Body of pancreas (tissue), 4 donors: ENCODE measurements around the gene CHCHD6.

Experiments
- POLR2A ChIP-seq, 3 donors: fragments of 450-650 bp; IDR thresholded peaks; one replicate each; pipeline ENCODE4 v1.6.1; 2016; ENCODE audit warnings: antibody characterized with exemption in 3 of 3, mild to moderate bottlenecking in 2 of 3
- TF ChIP-seq, protein P1 (sequence below), 7 experiments: fragments of 450-650 bp in 4 of 7; fragments of 200-600 bp in 3 of 7; sonication (generic) in 3 of 7; IDR thresholded peaks; one replicate each; pipeline ENCODE4 v1.5.1; 2016 to 2019; ENCODE audit warnings: antibody characterized with exemption in 7 of 7

GRCh38 chr3:126959136-126959920, 255.3 kb downstream of the CHCHD6 start:
- TF ChIP-seq, protein P1, sequence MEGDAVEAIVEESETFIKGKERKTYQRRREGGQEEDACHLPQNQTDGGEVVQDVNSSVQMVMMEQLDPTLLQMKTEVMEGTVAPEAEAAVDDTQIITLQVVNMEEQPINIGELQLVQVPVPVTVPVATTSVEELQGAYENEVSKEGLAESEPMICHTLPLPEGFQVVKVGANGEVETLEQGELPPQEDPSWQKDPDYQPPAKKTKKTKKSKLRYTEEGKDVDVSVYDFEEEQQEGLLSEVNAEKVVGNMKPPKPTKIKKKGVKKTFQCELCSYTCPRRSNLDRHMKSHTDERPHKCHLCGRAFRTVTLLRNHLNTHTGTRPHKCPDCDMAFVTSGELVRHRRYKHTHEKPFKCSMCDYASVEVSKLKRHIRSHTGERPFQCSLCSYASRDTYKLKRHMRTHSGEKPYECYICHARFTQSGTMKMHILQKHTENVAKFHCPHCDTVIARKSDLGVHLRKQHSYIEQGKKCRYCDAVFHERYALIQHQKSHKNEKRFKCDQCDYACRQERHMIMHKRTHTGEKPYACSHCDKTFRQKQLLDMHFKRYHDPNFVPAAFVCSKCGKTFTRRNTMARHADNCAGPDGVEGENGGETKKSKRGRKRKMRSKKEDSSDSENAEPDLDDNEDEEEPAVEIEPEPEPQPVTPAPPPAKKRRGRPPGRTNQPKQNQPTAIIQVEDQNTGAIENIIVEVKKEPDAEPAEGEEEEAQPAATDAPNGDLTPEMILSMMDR (IDR thresholded peaks at IDR 0.05): no peak
- no peak for TF ChIP-seq POLR2A (IDR thresholded peaks at IDR 0.05)
